ENCODE results near the gene A4GNT.

A4GNT gene

DNA sequence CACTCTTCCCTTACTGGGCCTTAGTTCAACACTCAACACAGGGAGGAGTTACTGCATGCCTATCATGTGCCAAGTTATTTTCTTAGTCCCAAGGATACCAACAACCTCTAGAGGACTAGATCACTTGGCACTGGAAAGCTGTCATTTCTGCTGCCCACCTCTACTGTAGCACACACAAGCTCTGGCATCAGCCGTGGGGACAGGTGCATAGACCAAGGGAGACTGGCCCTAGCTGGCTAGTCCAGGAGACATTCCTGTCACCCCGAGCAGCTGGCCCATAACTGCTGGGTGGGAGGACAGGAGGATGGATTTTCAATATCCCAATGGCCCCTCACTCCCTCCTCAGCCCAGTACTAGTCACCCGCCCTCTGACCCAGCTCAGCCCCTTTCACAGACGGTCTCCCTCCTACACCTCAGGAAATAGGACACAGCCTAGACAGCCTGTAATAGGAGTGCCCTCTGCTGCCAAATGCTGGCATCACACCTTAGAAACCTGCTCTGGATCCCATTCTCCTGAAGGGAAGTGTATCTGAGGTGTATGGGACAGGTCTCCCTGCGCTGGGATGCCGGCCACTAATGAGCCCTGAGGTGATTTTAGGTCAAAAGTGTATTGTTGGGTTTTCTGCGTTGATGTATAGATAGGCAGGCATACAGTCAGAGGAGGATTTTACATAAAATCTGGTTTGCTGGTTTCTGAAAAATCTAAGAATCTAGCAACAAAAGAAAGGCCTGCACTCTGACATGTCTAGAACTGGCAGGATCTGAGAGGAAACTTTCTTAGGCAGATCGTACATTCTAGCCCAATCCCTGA is 13.4 kb downstream of the A4GNT start:
- DNase-seq (ENCODE audit: low spot score), result peak; percentile 79
- TF ChIP-seq, protein P1, sequence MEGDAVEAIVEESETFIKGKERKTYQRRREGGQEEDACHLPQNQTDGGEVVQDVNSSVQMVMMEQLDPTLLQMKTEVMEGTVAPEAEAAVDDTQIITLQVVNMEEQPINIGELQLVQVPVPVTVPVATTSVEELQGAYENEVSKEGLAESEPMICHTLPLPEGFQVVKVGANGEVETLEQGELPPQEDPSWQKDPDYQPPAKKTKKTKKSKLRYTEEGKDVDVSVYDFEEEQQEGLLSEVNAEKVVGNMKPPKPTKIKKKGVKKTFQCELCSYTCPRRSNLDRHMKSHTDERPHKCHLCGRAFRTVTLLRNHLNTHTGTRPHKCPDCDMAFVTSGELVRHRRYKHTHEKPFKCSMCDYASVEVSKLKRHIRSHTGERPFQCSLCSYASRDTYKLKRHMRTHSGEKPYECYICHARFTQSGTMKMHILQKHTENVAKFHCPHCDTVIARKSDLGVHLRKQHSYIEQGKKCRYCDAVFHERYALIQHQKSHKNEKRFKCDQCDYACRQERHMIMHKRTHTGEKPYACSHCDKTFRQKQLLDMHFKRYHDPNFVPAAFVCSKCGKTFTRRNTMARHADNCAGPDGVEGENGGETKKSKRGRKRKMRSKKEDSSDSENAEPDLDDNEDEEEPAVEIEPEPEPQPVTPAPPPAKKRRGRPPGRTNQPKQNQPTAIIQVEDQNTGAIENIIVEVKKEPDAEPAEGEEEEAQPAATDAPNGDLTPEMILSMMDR (IDR thresholded peaks at IDR 0.05; ENCODE audit: extremely low read depth, missing control alignments), result peak; percentile 77

- peak; percentile 81 for DNase-seq (ENCODE audit: low spot score)
- TF ChIP-seq, protein P1 (IDR thresholded peaks at IDR 0.05; ENCODE audit: extremely low read depth, missing control alignments), result peak; percentile 63
Observed at GRCh38 chr3:138114988-138115971, 16.9 kb downstream of the A4GNT start, which contains the start of gene DZIP1L. DZIP1L (minus strand) TSS chr3:138115608; CDS start chr3:138103971, 11,637 bp downstream.

DNA sequence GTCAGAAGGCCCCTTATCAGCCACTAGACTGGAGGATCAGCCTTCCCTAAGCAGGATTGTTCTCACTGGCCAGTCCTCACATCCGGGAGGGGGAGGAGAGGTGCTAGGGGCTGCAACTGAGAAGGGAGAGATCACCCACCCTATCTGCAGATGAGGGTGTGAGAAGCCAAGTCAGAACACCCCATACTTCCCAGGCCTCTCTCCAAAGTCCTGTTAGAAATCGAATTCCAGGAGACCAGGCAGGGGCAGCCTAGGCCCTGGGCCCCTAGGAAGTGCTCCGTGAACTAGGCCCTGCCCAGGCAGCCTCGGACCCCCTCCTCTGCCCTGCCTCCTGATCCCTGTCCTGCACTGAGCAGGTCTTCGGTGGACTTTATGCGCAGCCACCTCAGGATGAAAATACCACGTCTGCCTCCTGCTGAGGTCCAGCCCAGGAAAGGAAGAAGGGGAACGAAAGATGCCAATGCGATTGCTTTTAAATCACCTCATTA is 17.7 kb downstream of the A4GNT start:
- no peak for DNase-seq (ENCODE audit: low spot score)
- TF ChIP-seq, protein P1 (IDR thresholded peaks at IDR 0.05; ENCODE audit: extremely low read depth, missing control alignments), result no peak

DNA sequence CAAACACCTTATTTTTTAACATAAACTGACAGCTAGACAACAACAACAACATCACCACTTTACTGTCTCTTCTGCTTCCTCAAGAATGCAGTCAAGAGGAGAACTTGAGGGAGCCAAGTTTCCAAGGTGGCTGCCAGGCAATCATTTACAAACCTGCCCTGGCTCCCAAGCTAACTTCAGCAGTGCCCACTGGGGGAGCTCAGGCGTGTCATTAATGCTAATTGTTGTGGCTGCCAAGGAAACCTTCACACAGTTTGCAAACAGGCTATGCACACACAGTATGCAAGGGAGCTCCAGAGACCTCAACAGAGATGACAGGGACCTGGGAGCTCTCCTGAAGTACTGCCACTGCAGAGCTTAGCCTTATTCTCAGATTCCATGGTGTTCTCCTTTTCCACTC is 18.9 kb downstream of the A4GNT start:
- DNase-seq (ENCODE audit: low spot score), result no peak
- TF ChIP-seq, protein P1 (IDR thresholded peaks at IDR 0.05; ENCODE audit: extremely low read depth, missing control alignments), result no peak

DNA sequence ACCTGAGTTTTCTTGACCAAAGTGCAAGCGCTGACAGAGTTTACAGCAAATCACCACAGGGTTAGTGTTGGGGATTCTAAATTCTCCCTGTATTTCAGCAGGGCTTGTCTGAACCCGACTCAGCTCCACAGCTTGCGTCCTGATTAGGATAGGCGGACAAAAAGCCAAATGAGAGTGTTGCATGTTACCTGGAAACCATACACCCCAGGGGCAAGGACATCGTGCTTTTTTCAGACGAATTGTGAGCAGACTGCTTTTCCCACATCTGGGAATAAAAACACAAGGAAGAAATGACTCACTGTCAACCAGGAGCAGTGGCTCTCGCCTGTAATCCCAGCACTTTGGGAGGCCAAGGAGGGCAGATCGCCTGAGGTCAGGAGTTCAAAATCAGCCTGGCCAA is 19.8 kb downstream of the A4GNT start:
- TF ChIP-seq, protein P1 (IDR thresholded peaks at IDR 0.05; ENCODE audit: extremely low read depth, missing control alignments), result no peak
- no peak for DNase-seq (ENCODE audit: low spot score)

DNA sequence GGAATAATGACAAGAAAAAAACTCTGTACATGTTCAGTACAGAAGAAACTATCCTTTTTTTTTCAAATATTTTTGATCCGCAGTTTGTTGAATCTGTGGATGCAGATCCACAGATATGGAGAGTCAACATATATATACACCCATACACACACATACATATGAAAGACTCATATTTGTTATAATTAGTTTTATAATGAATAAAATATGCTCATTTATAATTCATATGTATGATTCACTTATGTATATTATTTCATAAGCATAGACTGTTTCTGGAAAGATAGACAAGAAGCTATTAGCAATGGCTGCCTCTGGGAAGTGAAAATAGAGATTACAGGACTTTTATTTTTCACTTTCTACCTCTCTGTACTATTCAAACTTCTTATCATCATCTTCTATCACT is 26.6 kb downstream of the A4GNT start:
- TF ChIP-seq, protein P1 (IDR thresholded peaks at IDR 0.05; ENCODE audit: extremely low read depth, missing control alignments), result no peak

More for the DNA sequence above, 26.6 kb downstream of the A4GNT start:
- DNase-seq (ENCODE audit: low spot score), result no peak

Data from GM20000 (cell line).